ENCODE results near the gene BET1.

Gene BET1

DNA sequence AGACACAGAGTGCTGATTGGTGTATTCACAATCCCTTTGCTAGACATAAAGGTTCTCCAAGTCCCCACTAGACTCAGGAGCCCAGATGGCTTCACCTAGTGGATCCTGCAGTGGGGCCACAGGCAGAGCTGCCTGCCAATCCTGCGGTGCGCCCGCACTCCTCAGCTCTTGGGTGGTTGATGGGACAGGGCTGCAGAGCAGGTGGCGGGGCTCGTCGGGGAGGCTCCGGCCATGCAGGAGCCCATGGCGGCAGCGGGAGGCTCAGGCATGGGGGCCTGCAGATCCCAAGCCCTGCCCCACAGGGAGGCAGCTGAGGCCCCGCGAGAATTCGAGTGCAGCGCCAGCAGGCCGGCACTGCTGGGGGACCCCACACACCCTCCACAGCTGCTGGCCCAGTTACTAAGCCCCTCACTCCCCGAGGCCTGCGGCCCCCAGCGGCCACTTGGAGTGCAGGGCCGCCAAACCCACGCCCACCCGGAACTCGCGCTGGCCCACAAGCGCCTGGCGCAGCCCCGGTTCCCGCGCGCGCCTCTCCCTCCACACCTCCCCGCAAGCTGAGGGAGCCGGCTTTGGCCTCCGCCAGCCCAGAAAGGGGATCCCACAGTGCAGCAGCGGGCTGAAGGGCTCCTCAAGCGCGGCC, 7.7 kb upstream of the BET1 start:
- no peak for DNase-seq

DNA sequence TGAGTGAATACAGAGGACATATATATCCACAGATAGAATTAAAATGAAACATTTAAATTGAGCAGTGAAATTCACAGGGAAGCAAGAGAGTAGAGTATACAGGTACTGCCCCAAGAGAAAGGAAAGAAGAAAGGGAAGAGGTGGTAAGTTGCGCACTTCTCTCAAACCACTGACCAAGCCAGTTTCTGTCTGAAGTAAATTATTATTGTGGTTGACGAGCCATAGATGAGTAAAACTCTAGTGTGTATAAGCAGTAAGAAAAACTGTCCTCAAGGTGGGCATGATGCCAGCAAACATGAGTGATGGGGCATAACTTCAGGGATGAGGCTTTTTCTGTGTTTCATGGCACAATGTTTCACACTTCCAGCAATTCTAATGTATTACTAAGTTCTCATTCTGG, 4.4 kb upstream of the BET1 start:
- DNase-seq: no peak

DNA sequence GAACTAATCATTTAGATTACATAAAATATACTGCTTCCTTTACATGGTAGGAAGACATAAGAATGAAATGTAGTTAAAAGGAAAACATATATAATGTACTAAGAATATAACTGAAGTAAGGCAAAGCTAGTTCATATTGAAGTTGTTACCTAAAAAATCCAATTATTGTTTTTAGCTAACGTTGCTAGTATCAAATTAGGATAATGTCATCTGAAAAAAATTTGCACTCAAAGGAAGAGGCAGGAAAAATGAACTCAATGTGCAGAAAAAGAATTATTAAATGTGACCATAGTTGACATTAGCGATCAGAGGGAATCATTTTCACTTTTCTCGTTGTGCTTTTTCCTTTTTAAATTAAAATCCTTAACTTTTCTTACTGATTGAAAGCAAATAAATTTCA, 1.6 kb upstream of the BET1 start:
- DNase-seq: no peak

DNA sequence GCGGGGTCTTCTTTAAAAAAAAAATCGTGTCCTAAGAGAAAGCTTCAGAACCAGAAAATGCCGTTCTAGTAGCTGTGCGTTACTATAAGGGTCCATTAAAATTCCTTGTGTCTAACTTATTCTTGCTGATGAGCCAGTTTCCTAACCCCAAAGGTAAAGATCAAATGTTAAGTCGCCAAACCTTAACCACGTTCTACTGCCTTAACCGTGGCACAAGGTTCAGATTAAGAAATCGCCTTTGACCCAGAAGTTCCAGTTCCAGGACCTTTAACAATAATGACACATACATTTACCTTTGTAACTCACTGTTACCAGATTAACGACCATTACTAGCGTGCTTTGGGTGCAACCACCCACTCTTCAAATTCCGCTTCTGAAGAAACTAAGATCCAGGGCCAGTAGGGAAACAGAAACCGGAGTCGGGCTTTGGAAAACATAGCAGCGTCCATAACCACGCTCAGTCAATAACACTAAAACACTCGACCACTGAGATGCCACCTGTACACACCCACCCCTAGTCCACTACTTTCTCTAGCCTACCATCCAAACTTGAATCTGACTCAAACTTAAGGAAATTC, 620 bp downstream of the BET1 start:
- DNase-seq: no peak

DNA sequence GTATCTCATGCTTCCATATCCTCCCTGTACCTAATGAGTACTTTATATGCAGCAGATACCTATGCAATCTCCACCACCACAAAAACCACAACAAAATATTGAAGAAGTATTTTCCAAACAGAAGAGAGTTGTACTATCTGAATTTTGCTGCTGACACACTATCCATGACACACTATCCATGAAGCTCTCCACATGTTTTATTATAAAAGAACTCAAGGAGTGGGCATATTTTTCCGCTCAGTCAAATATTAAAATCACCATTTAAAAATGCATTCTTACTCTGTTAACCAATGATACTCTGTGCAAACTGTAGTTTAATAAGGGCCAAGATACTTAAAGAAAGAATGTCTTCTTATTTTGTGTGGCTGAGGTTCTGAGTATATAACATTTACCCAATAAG, 2.8 kb downstream of the BET1 start:
- no peak for DNase-seq

DNA sequence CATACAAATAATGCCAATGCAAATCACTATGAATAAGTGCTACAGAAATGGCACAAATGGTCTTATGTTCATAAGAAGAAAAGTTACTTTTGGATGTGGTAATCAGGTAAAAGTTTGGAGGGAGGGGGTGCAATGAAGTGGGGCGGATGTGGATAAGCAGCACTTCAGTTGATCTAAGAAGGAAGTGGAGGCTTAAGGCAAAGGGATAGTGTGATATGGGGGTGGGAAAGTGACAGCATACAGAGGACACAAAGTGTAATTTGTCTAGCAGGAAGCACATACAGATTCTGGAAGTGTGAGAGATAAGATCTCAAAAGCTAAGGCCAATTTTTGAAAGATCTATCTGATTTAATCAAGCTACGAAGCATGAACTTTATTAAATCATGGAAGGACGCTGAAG, 6.3 kb downstream of the BET1 start:
- DNase-seq: no peak

DNA sequence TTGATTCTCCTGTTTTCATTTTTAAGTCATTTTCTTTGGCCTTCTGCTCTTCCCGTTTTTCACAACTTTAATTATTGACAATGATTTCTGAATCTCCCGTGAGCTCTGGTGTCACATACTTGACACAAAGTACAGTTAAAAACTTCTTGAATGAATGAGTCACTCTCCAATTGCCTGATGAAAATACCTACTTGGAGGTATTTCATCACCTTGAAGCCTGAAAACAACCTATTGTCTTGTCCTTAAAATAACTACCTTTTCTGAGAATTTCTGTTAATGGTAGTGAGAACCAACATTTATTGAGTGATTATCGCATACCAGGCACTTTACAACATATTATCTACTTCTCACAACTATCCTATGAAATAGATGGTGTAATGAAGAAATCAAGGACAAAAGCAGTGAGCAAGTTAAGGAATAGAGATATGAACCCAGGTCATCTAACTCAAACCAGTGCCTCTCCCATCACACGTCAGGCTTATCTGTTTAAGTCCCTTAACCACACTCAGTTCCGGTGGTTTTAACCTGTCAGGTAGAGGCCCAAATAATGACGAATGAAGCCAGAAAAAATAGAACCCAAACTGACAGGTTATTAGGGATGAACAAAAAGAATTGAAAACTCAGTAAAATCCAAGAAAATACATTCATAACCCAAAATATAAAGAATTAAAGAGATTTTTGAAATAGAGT, 11.6 kb downstream of the BET1 start:
- no peak for DNase-seq

DNA sequence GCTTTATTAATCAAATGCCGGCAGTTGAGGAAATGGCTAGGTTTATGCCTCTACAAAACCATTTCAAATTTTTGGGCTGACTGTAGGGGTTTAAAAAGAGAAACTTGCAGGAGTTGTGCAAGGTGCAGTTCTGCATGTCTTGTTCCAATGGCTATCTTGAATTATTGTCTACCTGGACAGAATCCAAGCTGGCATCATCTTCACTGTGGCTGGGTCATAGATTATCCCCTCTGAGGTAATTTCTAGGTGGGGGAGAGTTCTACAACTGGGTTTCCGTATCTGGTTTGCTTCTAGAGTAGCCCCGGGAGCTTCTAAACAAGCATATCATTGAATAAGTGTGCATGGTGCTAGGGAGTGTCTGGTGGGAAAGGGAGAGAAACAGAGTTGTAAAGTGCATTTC, 16.9 kb downstream of the BET1 start:
- DNase-seq: no peak

DNA sequence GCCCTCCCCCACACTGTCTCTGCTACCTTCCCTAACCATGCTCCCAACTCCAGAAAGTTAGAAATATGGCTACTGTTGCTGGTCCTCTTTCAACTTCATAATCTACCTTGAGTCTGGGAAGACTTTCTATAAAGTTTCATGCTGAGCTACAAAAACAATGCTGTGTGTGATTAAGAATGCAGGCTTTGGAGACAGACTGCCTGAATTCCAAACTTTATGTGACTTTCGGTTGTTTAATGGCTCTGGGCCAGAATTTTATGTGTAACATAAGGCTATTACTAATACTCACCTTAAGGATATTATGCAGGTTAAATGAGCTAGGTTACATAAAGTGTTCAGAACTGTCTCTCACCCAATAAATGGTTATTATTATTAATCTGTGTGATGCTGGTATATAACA, 19.1 kb downstream of the BET1 start:
- DNase-seq: no peak

DNA sequence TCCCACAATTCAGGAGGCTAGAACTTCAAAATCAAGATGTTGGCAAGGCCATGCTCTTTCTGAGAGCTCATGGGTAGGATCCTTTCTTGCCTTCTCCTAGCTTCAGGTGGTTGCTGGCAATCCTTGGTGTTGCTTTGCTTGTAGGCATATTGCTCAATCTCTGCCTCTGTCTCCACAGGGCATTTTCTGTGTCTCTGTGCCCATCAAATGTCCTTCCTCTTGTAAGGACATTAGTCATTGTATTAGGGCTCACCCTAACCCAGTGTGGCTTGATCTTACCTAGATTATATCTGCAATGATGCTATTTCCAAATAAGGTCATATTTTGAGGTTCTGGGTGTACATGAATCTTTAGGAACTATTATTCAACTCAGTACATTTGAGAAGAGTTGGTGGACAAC, 20.1 kb downstream of the BET1 start:
- DNase-seq: no peak

DNA sequence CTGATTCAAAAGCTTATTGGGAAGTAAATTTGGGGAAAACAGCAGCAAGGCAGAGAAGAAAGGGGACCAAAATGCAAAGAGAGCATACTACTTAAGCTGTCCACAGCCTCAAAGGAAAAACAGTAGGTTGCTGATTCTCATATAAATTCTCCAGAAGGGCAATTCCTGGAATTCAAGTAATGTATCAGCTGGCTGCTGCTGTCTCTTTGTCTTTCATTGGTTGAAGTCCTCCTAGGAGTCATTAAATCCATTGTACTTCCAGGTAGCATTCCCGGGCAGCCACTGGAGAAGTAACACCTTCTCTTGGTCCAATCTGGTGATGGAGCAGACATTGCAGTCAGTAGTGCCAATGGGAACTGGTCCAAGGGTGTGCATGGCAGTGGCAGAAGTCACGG, 22.7 kb downstream of the BET1 start:
- no peak for DNase-seq

DNA sequence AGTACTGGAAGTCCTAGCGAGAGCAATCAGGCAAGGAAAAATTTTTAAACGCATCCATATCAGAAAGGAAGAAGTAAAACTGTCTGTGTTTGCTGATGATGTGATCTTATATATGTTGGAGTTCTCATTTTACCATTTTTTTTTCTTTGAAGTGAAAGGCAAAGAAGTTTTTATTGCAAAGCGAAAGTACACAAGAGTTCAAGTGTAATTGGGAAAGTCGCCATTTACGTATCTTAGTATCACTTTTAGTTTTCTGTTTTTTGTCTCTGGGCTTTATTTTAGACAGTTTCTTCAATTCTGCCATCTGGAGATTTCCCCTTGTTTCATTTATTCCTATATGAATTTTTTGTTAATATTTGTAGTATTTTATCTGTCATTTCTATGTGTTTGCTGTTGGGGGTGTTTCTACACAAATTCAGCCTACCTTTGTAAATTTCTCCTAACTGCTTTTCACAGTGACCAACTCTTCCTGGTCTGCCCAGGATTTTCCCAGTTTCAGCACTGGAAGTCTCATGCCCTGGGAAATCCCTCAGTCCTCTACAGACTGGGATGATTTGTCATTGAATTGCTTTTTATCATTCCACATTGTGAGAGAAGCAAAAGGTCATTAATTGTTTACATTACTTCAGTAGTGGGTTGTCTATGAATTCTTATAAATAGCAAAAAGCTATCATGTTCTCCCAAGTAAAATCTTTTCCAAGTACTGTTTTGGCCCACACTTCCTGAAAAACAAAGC, 23.2 kb downstream of the BET1 start:
- DNase-seq: no peak

DNA sequence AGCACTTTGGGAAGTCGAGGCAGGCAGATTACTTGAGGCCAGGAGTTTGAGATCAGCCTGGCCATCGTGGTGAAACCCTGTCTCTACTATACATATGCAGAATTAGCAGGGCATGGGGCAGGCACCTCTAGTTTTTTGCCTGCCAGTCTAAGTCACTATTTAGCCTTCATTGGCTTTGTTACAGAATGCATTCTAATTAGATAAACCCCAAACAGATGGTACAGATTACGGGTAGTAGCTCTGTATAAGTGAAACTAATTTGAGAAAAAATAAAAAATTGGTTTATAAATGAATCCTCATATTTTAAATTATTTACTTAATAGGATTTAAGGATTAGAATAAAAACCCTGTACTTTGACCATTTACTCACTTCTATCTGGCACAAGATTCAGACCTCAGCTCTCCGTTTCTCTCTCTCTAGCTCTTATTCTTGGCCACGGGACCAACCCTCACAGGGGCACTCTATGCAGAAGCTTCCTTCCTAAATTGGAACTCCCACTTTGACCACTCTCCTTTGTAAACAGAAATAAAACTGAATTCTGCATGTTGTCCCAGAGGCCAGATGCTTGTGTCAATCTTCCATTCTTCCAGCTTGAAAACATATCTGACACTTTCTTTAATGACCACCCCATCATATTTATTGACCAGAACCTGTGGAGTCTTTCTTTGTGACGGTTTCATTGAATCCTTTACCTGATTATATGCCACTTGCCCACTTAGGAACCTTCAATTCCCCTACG, 26.8 kb downstream of the BET1 start:
- no peak for DNase-seq

DNA sequence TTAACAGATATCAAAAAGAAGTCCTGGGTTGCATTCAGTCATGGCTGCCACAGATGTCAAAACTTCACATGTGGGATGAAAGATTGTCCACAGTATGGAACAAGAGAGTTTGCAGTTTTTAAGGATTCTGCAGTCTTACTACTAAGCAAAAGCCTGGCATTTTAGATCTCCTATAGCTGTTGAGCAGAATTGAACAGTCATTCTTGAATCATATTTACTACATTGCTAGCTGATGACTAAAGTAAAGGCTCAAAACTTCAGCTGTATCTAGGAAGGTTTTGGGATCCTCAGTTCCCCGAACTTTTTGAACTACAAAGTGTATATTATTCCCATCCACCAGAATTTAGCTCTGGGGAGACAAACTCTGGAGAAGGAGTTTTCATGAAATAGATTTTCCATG, 31.0 kb downstream of the BET1 start:
- DNase-seq: no peak

DNA sequence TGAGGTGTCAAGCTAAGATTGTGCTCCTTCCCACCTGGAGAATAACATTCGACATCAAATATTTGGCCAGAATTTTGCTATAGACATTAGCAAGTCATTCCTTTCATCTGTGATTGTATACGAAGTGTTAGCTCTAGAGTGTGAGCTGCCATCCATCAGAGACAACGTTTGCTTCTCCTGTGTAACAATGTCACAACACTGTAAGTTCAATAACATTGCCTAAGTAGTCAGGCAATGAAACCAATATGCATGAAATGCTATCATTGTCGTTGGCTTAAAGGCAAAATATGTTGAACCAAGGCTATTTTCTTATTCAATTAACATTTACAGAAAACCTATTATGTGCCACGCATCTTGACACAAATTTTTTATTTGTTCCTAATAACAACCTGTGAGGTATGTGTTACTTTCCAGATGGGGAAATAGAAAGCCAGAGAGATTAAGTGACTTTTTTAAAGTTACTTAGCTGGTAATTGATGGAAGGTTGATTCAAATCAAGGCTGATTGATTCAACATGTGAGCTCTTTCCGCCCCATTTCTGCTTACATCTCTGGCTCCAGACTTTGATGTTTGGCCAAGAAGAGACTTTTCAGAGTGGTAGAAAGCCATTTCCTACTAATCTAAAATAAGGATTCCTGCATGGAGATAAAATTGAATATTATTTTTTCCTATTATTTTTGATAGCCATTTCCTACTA, 32.0 kb downstream of the BET1 start:
- DNase-seq: no peak

DNA sequence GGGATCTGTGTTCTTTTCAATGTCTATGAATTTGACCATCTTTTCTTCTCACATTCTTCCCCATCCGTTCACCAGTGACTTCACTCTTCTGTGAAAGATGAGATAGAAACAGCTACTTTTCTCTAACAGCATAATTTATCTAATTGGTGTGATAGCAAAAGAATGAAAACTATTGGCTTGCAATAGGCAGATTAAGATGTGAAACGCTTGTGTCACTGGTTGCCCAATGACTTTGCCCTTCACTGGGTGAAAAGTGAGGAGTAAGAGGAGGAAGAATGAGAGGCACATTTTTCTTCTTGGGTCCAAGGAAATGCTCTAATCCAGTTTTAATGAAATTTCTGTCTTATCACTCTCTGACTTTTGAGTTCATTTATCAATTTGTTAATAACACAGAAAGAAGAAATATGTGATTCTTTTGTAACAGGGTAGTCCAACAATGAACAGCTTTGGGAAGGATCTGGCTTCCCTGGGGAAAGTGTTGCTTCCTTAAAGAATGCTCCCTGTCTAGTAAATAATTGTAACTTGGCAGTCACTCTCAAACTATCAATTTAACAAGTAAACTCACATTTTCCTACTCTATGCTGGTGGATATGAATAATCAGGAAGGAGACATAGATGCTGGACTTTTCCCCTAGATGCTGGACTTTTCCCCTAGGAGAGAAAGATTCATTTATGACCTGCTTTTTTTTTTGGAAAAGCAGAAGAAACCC, 35.1 kb downstream of the BET1 start:
- DNase-seq: no peak

DNA sequence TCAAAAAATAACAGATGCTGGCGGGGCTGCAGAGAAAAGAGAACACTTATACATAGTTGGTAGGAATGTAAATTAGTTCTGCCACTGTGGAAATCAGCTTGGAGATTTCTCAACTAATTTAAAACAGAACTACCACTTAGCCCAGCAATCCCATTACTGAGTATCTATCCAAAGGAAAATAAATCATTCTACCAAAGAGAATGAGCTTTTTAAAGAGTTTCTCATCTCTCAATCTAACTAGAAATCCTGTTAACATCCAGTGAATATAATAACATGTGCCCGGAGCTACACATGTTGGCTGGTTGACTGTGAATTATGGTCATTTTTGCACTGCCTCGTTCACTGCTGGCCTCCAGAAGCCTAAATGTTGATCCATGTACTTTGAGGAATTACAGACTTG, 39.3 kb downstream of the BET1 start:
- no peak for DNase-seq

DNA sequence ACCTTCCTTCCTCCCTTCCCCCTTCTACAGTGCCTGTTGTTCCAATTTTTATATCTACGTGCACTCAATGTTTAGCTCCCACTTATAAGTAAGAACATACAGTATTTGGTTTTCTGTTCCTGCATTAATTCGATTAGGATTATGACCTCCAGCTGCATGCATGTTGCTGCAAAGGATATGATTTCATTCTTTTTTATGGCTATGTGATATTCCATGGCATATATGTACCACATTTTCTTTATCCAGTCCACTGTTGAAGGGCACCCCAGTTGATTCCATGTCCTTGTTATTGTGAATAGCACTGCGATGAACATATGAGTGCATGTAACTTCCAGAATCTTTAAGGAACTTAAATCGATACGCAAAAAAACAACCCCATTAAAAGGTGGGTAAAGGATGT, 39.9 kb downstream of the BET1 start:
- DNase-seq: no peak

DNA sequence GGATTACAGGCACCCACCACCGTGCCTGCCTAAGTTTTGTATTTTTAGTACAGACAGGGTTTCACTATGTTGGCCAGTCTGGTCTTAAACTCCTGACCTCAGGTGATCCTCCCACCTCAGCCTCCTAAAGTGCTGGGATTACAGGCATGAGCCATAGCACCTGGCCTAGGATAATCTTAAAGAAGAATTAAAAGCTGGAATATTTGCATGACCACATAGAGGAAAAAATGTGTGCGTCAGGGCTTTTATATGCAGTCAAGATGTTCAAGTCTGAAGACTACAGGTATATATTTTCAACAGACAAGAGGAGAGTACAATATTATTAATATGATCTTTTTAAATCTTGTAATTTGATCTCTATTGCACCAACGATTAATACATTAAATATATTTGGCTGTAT, 43.2 kb downstream of the BET1 start:
- DNase-seq: no peak

DNA sequence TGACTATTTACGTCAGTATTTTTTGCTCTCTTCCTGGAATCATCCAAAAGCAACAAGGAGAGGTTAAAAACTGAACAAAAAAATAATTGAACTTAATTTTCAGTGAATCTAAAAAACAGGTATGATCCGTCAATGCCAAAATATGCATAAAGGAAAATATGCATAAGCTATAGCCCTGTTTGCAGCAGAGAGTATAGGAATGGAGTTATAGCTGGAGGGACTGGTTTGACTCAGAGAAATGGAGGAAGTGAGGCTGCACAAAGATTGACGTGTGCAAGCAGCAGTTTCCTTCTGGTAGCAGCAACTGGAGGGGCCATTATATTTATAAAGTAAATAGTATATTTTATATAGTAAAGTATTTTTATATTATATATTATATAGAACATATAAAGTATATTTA, 45.5 kb downstream of the BET1 start:
- no peak for DNase-seq

DNA sequence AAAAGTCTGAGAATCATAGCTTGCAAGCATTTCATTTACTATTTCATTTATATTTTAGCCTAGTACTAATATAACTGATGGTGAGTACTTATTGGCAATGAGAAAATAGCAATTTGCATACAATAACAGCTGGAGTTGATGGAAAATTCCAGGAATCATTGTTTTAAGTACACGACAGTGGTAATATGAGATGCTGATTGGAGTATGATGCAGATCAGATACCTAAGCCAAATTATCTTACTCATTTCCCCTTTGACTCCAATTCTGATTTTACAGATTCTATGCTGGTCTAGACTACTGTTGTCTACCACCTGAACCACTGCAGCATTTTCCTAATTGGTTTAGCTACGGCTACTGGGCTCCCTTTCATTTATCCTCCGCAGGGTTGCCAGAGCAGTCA, 45.9 kb downstream of the BET1 start:
- DNase-seq: no peak

DNA sequence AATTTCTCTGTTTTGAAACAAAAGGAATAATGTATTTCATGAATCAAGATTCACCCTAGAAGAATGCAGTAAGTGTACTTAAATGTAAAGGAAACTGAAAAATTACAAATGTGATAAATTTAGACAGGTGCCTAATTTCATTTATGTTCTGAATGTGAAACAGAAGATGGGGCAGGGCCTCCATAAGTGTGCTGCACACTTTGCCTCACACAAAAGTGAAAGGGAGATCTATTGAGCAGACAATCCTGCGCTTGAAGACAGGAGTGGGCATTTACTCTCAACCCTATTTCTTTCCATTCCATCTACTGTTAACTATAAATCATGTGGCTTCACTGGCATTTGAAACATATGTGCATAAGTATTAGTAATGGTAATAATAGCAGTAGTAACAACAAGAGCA, 46.4 kb downstream of the BET1 start:
- no peak for DNase-seq

Measured in NCI-H526 treated with DMSO at 0.1 percent for 48 hours (cell line).